Kidney (tissue), 14 donors: ENCODE measurements around the gene GLIPR2. TPM values are rescaled to one million over a fixed set of nuclear protein-coding genes. Genes with fewer than 3 reads are reported as not detected.

Experiments used
- DNase-seq, 5 donors: peaks; one replicate each; pipeline ENCODE4 v3.0.0-alpha.2; 2013 to 2020
- FAIRE-seq: peaks from 2 replicates; lab custom pipeline; 2012; peaks lifted over from hg19 to GRCh38; lab: Jason Lieb, UNC
- H3K27ac ChIP-seq, 2 donors: one replicate each; pipeline ENCODE4 v1.7.0; 2013; ENCODE audit warnings: low read depth in 2 of 2, low read length in 2 of 2, inconsistent platforms in 1 of 2
- H3K27me3 ChIP-seq: one replicate; pipeline ENCODE4 v1.7.1; 2013; ENCODE audit warnings: low read length, inconsistent platforms; ENCODE audit not compliant: control insufficient read depth, insufficient read depth
- H3K36me3 ChIP-seq, 3 donors: one replicate each; pipeline versions ENCODE4 v1.7.0 to v1.7.1; 2013; ENCODE audit warnings: low read length in 3 of 3, control low read depth in 1 of 3, inconsistent platforms in 1 of 3; ENCODE audit not compliant: insufficient read depth in 3 of 3, control insufficient read depth in 2 of 3
- H3K4me1 ChIP-seq, 3 donors: one replicate each; pipeline versions ENCODE4 v1.7.0 to v1.7.1; 2013; ENCODE audit warnings: low read length in 3 of 3, inconsistent platforms in 1 of 3, low read depth in 1 of 3; ENCODE audit not compliant: control insufficient read depth in 2 of 3, insufficient read depth in 2 of 3
- H3K4me3 ChIP-seq, 3 donors: one replicate each; pipeline versions ENCODE4 v1.7.0 to v1.8.1; 2013; ENCODE audit warnings: low read length in 3 of 3, control low read depth in 1 of 3, inconsistent platforms in 1 of 3
- H3K9ac ChIP-seq, 3 donors: one replicate each; pipeline versions ENCODE4 v1.7.0 to v1.7.1; 2013; ENCODE audit warnings: low read length in 3 of 3, control low read depth in 1 of 3, inconsistent platforms in 1 of 3
- H3K9me3 ChIP-seq, 3 donors: one replicate each; pipeline versions ENCODE4 v1.7.0 to v1.7.1; 2013; ENCODE audit warnings: low read length in 3 of 3, control low read depth in 1 of 3, inconsistent platforms in 1 of 3; ENCODE audit not compliant: control insufficient read depth in 2 of 3, insufficient read depth in 1 of 3
- intact Hi-C: fragments of 100-400 bp; cut with DNase I; formaldehyde crosslinking; loops from one replicate; pipeline ENCODE4 v1.11.1; 2022
- polyA plus RNA-seq: library from polyadenylated mRNA; stranded (reverse); fragments of 350-450 nt; fragmentation: Illumina TruSeq; extraction: RNeasy Lipid Tissue Mini Kit (QIAGEN cat#74804); gene quantifications from one replicate; pipeline ENCODE4 v1.2.3, GENCODE V29; 2014; ENCODE audit warnings: low read depth, low replicate concordance; ENCODE audit not compliant: insufficient read depth
- total RNA-seq: library from RNA; stranded (reverse); fragmentation: NEBNext Ultra II Directional; extraction: Animal tissue kit (Norgen Biotek cat#: 25700); gene quantifications from one replicate; pipeline ENCODE4 v1.2.1, GENCODE V29; 2021
- TF ChIP-seq, protein P1 (sequence below): IDR thresholded peaks from 3 replicates; pipeline ENCODE4 v1.5.1; 2012; ENCODE audit warnings: mild to moderate bottlenecking, moderate library complexity, borderline replicate concordance; ENCODE audit not compliant: insufficient read depth; ENCODE audit errors: extremely low read depth
- donor health status: control.
- donor health status: control.
- donor health status: control.
- donor health status: control.
- donor health status: control.
- donor health status: DM: yes; HTN: yes; CAD: no.
- donor health status: Normal renal cell carcinoma (clear cell type).

The GLIPR2 gene
- total and polyA plus RNA-seq, 2 donors from 2014 or later: 8.3 to 19.6 TPM

DNA sequence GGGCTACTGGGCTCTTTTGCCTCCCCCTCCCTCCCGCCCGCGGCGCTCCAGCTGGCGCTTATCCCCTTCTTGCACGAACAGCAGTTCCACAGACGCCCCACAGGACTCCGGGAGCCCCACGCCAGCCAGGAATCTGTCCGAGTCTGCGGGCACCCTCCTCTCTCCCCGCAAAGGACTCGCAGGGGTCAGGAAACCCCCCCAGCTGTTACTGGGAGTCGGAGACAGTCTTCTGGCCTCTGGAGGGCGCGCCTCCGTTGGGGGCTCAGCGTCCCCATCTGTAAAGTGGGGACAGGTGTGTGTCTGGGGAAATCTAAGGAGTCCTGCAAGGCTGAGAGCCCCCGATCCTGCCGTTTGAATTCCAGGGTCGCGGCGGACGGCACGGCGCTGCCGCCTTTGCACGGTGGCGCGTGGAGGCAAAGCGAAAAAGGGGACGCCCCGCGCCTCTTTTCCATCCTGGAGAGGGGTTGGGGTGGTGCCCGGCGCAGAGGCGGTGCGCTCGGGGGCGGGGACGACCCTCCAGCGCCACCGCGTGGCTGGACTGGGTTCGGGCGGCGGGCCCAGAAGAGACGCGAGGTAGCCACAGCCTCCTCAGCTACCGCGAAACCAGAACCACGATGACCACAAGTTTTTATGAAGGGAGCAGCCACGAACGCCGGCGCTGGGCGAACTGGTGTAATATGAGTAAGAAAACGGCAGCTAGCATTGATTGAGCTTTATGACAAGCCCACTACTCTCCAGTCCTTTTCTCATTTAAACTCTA is 29.8 kb downstream of the GLIPR2 start:
- Histone ChIP-seq H3K36me3 (no peaks in the 10 kb centered on the region), H3K27me3 (no peaks in the 10 kb centered on the region), H3K27ac (no peak overlapping the region), H3K4me3 (peak overlapping the region in 2 of 3 donors; percentile 20 to 40), H3K4me1 (peaks cover 0 to 2% (median 2%) of the 10 kb centered on the region in 3 donors), H3K9ac (no peak overlapping the region), H3K9me3 (no peaks in the 10 kb centered on the region)
- TF ChIP-seq, protein P1, sequence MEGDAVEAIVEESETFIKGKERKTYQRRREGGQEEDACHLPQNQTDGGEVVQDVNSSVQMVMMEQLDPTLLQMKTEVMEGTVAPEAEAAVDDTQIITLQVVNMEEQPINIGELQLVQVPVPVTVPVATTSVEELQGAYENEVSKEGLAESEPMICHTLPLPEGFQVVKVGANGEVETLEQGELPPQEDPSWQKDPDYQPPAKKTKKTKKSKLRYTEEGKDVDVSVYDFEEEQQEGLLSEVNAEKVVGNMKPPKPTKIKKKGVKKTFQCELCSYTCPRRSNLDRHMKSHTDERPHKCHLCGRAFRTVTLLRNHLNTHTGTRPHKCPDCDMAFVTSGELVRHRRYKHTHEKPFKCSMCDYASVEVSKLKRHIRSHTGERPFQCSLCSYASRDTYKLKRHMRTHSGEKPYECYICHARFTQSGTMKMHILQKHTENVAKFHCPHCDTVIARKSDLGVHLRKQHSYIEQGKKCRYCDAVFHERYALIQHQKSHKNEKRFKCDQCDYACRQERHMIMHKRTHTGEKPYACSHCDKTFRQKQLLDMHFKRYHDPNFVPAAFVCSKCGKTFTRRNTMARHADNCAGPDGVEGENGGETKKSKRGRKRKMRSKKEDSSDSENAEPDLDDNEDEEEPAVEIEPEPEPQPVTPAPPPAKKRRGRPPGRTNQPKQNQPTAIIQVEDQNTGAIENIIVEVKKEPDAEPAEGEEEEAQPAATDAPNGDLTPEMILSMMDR: peak; percentile 84
- intact Hi-C loops: loop anchor here (10.0 kb wide), 1 partner anchor 52 kb away; no protein-coding TSS in a partner anchor
- DNase-seq: peak; percentile 77 to 90 (median 87)
- FAIRE-seq: no peak

DNA sequence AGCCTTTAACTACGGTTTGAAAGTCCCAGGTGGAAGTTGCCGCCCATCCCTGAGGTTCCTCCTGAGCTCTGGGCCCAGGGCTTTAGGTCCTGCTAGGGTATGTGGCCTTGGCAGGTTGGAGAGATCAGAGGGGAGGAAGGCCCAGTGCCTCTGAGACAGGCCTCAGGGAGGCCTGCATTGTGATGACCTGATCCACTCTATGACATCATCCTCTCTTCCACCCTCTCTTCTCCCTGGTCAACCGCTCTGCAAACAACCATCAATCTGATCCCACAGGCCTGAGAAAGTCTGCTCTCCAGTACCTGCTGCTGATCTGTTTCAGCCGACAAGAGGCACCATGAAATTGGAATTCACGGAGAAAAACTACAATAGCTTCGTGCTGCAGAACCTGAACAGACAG is 32.6 kb downstream of the GLIPR2 start, which contains the start of gene CCIN:
CCIN (plus strand) TSS at position 223 of the 400 bp plus-strand sequence; CDS start at position 338, 115 bp downstream.
- H3K9ac ChIP-seq: no peak within 1 kb of the TSS
- TF ChIP-seq, protein P1: no peak
- H3K36me3 ChIP-seq: no peaks in the 10 kb centered on the region
- intact Hi-C loops: loop anchor here (10.0 kb wide), 1 partner anchor 54 kb away; no protein-coding TSS in a partner anchor
- FAIRE-seq (no peak), DNase-seq (no peak)
- H3K9me3 ChIP-seq: no peaks in the 10 kb centered on the region
- H3K27me3 ChIP-seq: no peaks in the 10 kb centered on the region
- H3K4me1 ChIP-seq: peaks cover 0 to 2% (median 0%) of the 10 kb centered on the region in 3 donors
- H3K4me3 ChIP-seq: no peak within 1 kb of the TSS
- H3K27ac ChIP-seq: no peak within 1 kb of the TSS

DNA sequence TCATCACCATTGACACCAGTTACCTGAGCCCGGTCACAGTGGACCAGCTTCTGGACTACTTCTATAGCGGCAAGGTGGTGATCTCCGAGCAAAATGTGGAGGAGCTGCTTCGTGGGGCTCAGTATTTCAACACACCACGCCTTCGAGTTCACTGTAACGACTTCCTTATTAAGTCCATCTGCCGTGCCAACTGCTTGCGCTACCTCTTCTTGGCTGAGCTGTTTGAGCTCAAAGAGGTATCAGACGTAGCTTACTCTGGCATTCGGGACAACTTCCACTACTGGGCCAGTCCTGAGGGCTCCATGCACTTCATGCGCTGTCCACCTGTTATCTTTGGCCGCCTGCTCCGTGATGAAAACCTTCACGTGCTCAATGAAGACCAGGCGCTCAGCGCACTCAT is 33.2 kb downstream of the GLIPR2 start:
- intact Hi-C loops: loop anchor here (10.0 kb wide), 1 partner anchor 55 kb away; no protein-coding TSS in a partner anchor
- no peak overlapping the region for H3K9ac ChIP-seq
- H3K36me3 ChIP-seq: no peaks in the 10 kb centered on the region
- FAIRE-seq (no peak), DNase-seq (no peak)
- TF ChIP-seq, protein P1: no peak
- no peaks in the 10 kb centered on the region for H3K27me3 ChIP-seq
- no peak overlapping the region for H3K27ac ChIP-seq
- no peak overlapping the region for H3K4me3 ChIP-seq
- no peaks in the 10 kb centered on the region for H3K9me3 ChIP-seq
- peaks cover 0 to 2% (median 0%) of the 10 kb centered on the region in 3 donors for H3K4me1 ChIP-seq
